AG09309 (cell line): ENCODE data around the gene KLF4.

Experiments used
- DNase-seq: peaks from one replicate; pipeline ENCODE4 v3.0.0-alpha.2; 2010; ENCODE audit warnings: low read depth
- H3K4me3 ChIP-seq: 2 replicates; pipeline ENCODE4 v1.5.1; 2011; ENCODE audit warnings: mild to moderate bottlenecking, low read depth, low read length, moderate library complexity; ENCODE audit not compliant: control insufficient read depth
- CTCF ChIP-seq: IDR thresholded peaks from 2 replicates; pipeline ENCODE4 v1.5.1; 2011; ENCODE audit warnings: mild to moderate bottlenecking, low read depth, low read length, inconsistent platforms; ENCODE audit not compliant: insufficient read depth, control insufficient read depth; ENCODE audit errors: missing control alignments

The KLF4 gene

GRCh38 chr9:107435415-107435814 is 54.2 kb downstream of the KLF4 start:
- TF ChIP-seq CTCF, result no peak
- H3K4me3 ChIP-seq, result no peak overlapping the region
- no peak for DNase-seq
